IPS-18a (cell line): ENCODE results near the gene XCL2.
"Not testable (repeated sequence)": the region's sequence is repeated elsewhere in the genome, so short reads cannot be mapped to it uniquely, and the experiment has no call there.

Experiments used
- H3K27ac ChIP-seq: one replicate; pipeline ENCODE4 v1.5.1; 2013; ENCODE audit warnings: low read length
- H3K27me3 ChIP-seq: one replicate; pipeline ENCODE4 v1.6.1; 2013; ENCODE audit warnings: mild to moderate bottlenecking, low read length; ENCODE audit not compliant: control insufficient read depth, insufficient read depth
- H3K36me3 ChIP-seq: one replicate; pipeline ENCODE4 v1.6.1; 2013; ENCODE audit warnings: low read depth, low read length; ENCODE audit not compliant: control insufficient read depth
- H3K4me1 ChIP-seq: one replicate; pipeline ENCODE4 v1.6.1; 2013; ENCODE audit warnings: low read depth, low read length; ENCODE audit not compliant: control insufficient read depth
- H3K4me3 ChIP-seq: one replicate; pipeline ENCODE4 v1.5.1; 2013; ENCODE audit warnings: low read length
- H3K9ac ChIP-seq: one replicate; pipeline ENCODE4 v1.6.1; 2013; ENCODE audit warnings: mild to moderate bottlenecking, low read length, moderate library complexity
- H3K9me3 ChIP-seq: one replicate; pipeline ENCODE4 v1.6.1; 2013; ENCODE audit warnings: low read depth, low read length; ENCODE audit not compliant: control insufficient read depth

XCL2 gene

GRCh38 chr1:168555508-168556046, 11.8 kb upstream of the XCL2 start:
- Histone ChIP-seq H3K9ac (no peak overlapping the region), H3K4me3 (no peak overlapping the region), H3K4me1 (peaks cover 5% of the 10 kb centered on the region), H3K27me3 (no peaks in the 10 kb centered on the region), H3K36me3 (no peaks in the 10 kb centered on the region), H3K9me3 (no peaks in the 10 kb centered on the region), H3K27ac (no peak overlapping the region)

DNA sequence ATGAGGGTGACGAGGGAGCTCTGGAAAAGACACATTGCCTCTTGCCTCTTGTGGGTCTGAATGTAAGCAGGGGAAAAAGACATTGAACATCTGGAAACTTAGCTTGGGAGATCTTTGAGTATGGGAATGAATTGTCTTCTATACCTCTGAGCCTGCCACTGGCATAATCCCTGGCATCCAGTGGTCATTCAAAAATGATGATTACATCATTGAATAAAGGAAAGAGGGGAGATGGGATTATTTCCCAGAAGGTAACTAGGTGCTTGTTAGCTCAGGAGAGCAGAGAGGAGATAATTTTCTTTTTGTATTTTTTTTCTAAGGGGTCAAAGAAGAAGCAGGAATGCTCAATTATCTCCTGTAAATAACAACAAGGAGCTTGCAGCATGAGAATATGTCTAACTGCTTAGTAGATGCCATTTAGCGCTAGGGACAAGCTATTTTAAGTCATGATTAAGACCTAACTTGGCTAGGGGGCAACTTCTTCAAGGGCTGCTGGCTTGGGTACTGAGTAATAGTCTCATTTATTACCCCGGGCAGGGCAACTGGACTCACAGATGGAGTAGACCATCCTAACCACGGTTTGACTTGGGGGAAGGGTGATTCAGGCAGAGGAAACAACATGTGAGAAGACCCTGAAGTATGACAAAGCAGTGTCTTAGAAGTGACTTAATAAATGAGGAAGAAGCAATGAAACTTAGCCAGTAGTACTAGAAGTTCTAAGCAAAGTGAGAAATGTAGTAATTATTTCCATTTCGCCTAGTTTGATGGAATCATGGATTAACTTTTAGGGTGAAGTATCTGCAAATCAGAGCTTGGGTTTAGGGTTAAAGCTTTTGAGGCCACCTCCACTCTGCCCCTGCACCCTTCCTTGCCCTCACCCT, 11.0 kb upstream of the XCL2 start:
- no peaks in the 10 kb centered on the region for H3K36me3 ChIP-seq
- H3K4me3 ChIP-seq = no peak overlapping the region
- no peak overlapping the region for H3K27ac ChIP-seq
- peaks cover 5% of the 10 kb centered on the region for H3K4me1 ChIP-seq
- H3K9ac ChIP-seq = no peak overlapping the region
- no peaks in the 10 kb centered on the region for H3K27me3 ChIP-seq
- no peaks in the 10 kb centered on the region for H3K9me3 ChIP-seq

DNA sequence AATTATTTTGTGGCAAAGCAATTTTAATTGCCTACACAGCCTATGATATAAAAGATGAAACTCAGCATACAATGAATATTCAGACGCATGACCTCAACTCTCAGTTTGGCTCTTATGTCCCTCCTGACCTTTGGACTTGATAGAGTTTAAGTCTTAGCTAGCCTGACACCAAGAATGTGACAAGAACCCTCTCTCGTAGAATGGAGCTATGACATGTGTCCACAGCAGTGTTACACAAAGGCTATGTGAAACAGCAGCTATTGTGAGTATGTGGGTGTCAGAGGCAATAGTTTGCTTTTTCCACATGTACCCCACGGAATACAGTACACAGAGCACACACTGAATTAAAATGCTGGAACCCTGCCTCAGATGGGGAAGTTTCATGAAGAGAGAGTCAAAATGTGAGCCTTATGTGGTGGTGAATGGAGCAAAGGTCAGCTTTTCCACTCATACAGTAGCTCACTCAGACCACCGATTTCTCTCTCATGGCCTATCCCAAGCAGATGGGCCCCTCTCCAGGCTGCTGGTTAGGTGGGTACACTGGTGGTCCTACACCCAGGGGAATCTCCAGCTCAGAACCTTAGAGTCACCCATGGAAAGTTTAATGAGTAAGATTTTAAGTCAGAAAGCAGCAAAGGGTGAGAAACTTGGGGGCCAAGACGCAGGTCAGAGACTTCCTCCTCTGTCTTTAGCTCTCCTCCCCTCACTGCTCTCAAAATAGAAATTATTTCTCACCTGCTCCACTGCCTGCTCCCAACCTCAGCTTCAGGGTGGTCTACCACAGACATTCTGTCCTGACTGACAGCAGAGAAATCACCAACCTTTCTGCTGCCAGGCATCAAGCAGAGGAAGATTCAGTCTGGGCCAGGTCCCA, 10.1 kb upstream of the XCL2 start:
- H3K27ac ChIP-seq = no peak overlapping the region
- H3K9ac ChIP-seq = no peak overlapping the region
- no peaks in the 10 kb centered on the region for H3K9me3 ChIP-seq
- H3K4me3 ChIP-seq = no peak overlapping the region
- no peaks in the 10 kb centered on the region for H3K27me3 ChIP-seq
- peaks cover 5% of the 10 kb centered on the region for H3K4me1 ChIP-seq
- H3K36me3 ChIP-seq = no peaks in the 10 kb centered on the region

- no peaks in the 10 kb centered on the region for H3K27me3 ChIP-seq
- no peaks in the 10 kb centered on the region for H3K9me3 ChIP-seq
- H3K9ac ChIP-seq = no peak overlapping the region
- H3K27ac ChIP-seq = no peak overlapping the region
- H3K36me3 ChIP-seq = no peaks in the 10 kb centered on the region
- H3K4me3 ChIP-seq = no peak overlapping the region
- peaks cover 5% of the 10 kb centered on the region for H3K4me1 ChIP-seq
Observed at GRCh38 chr1:168552961-168553360, 9.2 kb upstream of the XCL2 start.

GRCh38 chr1:168551688-168552087, 7.9 kb upstream of the XCL2 start:
- H3K9me3 ChIP-seq = no peaks in the 10 kb centered on the region
- peaks cover 5% of the 10 kb centered on the region for H3K4me1 ChIP-seq
- no peak overlapping the region for H3K4me3 ChIP-seq
- no peak overlapping the region for H3K27ac ChIP-seq
- no peaks in the 10 kb centered on the region for H3K36me3 ChIP-seq
- H3K27me3 ChIP-seq = no peaks in the 10 kb centered on the region
- no peak overlapping the region for H3K9ac ChIP-seq

- Histone ChIP-seq H3K4me3 (no peak overlapping the region), H3K9ac (no peak overlapping the region), H3K27me3 (no peaks in the 10 kb centered on the region), H3K27ac (no peak overlapping the region), H3K4me1 (peaks cover 5% of the 10 kb centered on the region), H3K9me3 (no peaks in the 10 kb centered on the region), H3K36me3 (no peaks in the 10 kb centered on the region)
Observed at GRCh38 chr1:168550971-168551370, 7.2 kb upstream of the XCL2 start.

GRCh38 chr1:168546553-168546895, 2.7 kb upstream of the XCL2 start:
- H3K27ac ChIP-seq, H3K4me3 ChIP-seq, H3K27me3 ChIP-seq, H3K9me3 ChIP-seq, H3K9ac ChIP-seq, H3K36me3 ChIP-seq, H3K4me1 ChIP-seq: not testable (repeated sequence)

- H3K9me3 ChIP-seq, H3K9ac ChIP-seq, H3K27ac ChIP-seq, H3K4me1 ChIP-seq, H3K36me3 ChIP-seq, H3K4me3 ChIP-seq, H3K27me3 ChIP-seq: not testable (repeated sequence)
Observed at GRCh38 chr1:168545678-168546552, 2.1 kb upstream of the XCL2 start.

GRCh38 chr1:168542978-168543377, 819 bp downstream of the XCL2 start:
- H3K9me3 ChIP-seq, H3K36me3 ChIP-seq, H3K4me3 ChIP-seq, H3K27ac ChIP-seq, H3K27me3 ChIP-seq, H3K9ac ChIP-seq, H3K4me1 ChIP-seq: not testable (repeated sequence)

GRCh38 chr1:168540798-168541197, 3.0 kb downstream of the XCL2 start:
- not testable (repeated sequence) for H3K9me3 ChIP-seq, H3K4me3 ChIP-seq, H3K9ac ChIP-seq, H3K4me1 ChIP-seq, H3K27ac ChIP-seq, H3K27me3 ChIP-seq, H3K36me3 ChIP-seq

DNA sequence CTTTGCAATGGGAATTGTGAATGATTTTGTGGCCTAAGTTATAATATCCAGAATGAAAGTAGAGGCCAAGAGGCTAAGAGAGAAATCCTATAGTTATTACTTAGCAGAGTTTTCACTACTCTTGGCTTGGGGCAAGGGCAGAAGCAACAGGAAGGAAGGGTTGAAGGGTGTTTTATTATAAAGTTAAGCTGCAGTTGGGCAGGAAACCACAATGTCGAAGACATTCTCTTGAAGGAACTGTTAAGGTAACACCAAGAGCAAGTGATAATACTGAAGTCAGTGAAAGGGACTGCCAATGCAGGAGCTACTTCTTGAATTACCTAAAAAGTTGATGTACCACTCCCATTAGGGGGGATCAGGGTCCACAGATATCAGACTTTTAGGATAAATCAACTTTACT, 8.3 kb downstream of the XCL2 start:
- no peak overlapping the region for H3K4me3 ChIP-seq
- no peaks in the 10 kb centered on the region for H3K4me1 ChIP-seq
- H3K36me3 ChIP-seq = no peaks in the 10 kb centered on the region
- H3K9me3 ChIP-seq = no peaks in the 10 kb centered on the region
- H3K9ac ChIP-seq = no peak overlapping the region
- H3K27me3 ChIP-seq = no peaks in the 10 kb centered on the region
- no peak overlapping the region for H3K27ac ChIP-seq
